Mesenchymal stem cell (in vitro differentiated cells and primary cell): ENCODE measurements around the gene ZNF532.

Experiments
- DNase-seq: peaks from one replicate; pipeline ENCODE4 v3.0.0-alpha.2; 2013
- H2AFZ ChIP-seq: one replicate; pipeline ENCODE4 v1.6.1; 2013; ENCODE audit warnings: low read depth, mild to moderate bottlenecking, control low read depth, inconsistent platforms, low read length, moderate library complexity
- H2AK5ac ChIP-seq: 2 replicates; pipeline ENCODE4 v1.6.1; 2013; ENCODE audit warnings: low read length, moderate library complexity, mild to moderate bottlenecking, inconsistent platforms; ENCODE audit not compliant: severe bottlenecking
- H2BK120ac ChIP-seq: one replicate; pipeline ENCODE4 v1.6.1; 2013; ENCODE audit warnings: low read depth, mild to moderate bottlenecking, inconsistent platforms, low read length, moderate library complexity
- H2BK12ac ChIP-seq, 2 experiments: one replicate each; pipeline ENCODE4 v1.6.1; 2013; ENCODE audit warnings: inconsistent platforms in 2 of 2, low read length in 2 of 2, mild to moderate bottlenecking in 2 of 2, moderate library complexity in 2 of 2, control low read depth in 1 of 2
- H2BK15ac ChIP-seq: one replicate; pipeline ENCODE4 v1.6.1; 2013; ENCODE audit warnings: mild to moderate bottlenecking, low read depth, inconsistent platforms; ENCODE audit not compliant: poor library complexity, severe bottlenecking
- H2BK5ac ChIP-seq: 2 replicates; pipeline ENCODE4 v1.6.1; 2013; ENCODE audit warnings: low read depth, mild to moderate bottlenecking, low read length, control low read depth, inconsistent platforms; ENCODE audit not compliant: poor library complexity, severe bottlenecking
- H3K14ac ChIP-seq, 2 experiments: one replicate each; pipeline ENCODE4 v1.6.1; 2013; ENCODE audit warnings: inconsistent platforms in 2 of 2, low read length in 2 of 2, control low read depth in 1 of 2, mild to moderate bottlenecking in 1 of 2, moderate library complexity in 1 of 2
- H3K18ac ChIP-seq, 2 experiments: one replicate each; pipeline ENCODE4 v1.6.1; 2013; ENCODE audit warnings: inconsistent platforms in 2 of 2, low read length in 2 of 2, control low read depth in 1 of 2, low read depth in 1 of 2, mild to moderate bottlenecking in 1 of 2
- H3K23ac ChIP-seq, 2 experiments: one replicate each; pipeline ENCODE4 v1.6.1; 2013; ENCODE audit warnings: inconsistent platforms in 2 of 2, low read length in 2 of 2, mild to moderate bottlenecking in 2 of 2, moderate library complexity in 2 of 2, control low read depth in 1 of 2
- H3K27ac ChIP-seq: 2 replicates; pipeline ENCODE4 v1.5.1; 2013; ENCODE audit warnings: mild to moderate bottlenecking, moderate library complexity, low read length, control low read depth, inconsistent platforms; ENCODE audit not compliant: poor library complexity, severe bottlenecking
- H3K27me3 ChIP-seq, 2 experiments: 2 replicates each; pipeline versions ENCODE4 v1.6.1 to v1.7.0; 2013; ENCODE audit warnings: low read length in 2 of 2, mild to moderate bottlenecking in 2 of 2, moderate library complexity in 2 of 2, control low read depth in 1 of 2, inconsistent platforms in 1 of 2; ENCODE audit not compliant: control insufficient read depth in 1 of 2, insufficient read depth in 1 of 2
- H3K36me3 ChIP-seq, 2 experiments: 2 replicates each; pipeline versions ENCODE4 v1.6.1 to v1.7.0; 2013; ENCODE audit warnings: low read length in 2 of 2, control low read depth in 1 of 2, inconsistent platforms in 1 of 2, low read depth in 1 of 2, mild to moderate bottlenecking in 1 of 2; ENCODE audit not compliant: insufficient read depth in 2 of 2, control insufficient read depth in 1 of 2
- H3K4ac ChIP-seq, 2 experiments: one replicate each; pipeline ENCODE4 v1.6.1; 2013; ENCODE audit warnings: inconsistent platforms in 2 of 2, low read length in 2 of 2, mild to moderate bottlenecking in 2 of 2, moderate library complexity in 2 of 2, control low read depth in 1 of 2, low read depth in 1 of 2
- H3K4me1 ChIP-seq: 2 replicates; pipeline ENCODE4 v1.6.1; 2013; ENCODE audit warnings: low read depth, low read length, control low read depth; ENCODE audit not compliant: control insufficient read depth, insufficient read depth
- H3K4me2 ChIP-seq: 2 replicates; pipeline ENCODE4 v1.6.1; 2013; ENCODE audit warnings: low read length, mild to moderate bottlenecking, inconsistent platforms; ENCODE audit not compliant: poor library complexity, severe bottlenecking
- H3K4me3 ChIP-seq, 2 experiments: 2 replicates each; pipeline versions ENCODE4 v1.5.1 to v1.7.0; 2013; ENCODE audit warnings: low read length in 2 of 2, mild to moderate bottlenecking in 2 of 2, control low read depth in 1 of 2, low read depth in 1 of 2; ENCODE audit not compliant: insufficient read depth in 1 of 2
- H3K79me1 ChIP-seq: replicated peaks from 2 replicates; pipeline ENCODE4 v1.6.1; 2013; ENCODE audit warnings: mild to moderate bottlenecking, control low read depth, low read length, inconsistent platforms; ENCODE audit not compliant: poor library complexity, severe bottlenecking
- H3K9ac ChIP-seq: 2 replicates; pipeline ENCODE4 v1.7.0; 2013; ENCODE audit warnings: mild to moderate bottlenecking, low read length, moderate library complexity
- H3K9me3 ChIP-seq: 2 replicates; pipeline ENCODE4 v1.7.0; 2013; ENCODE audit warnings: mild to moderate bottlenecking, low read length; ENCODE audit not compliant: control insufficient read depth
- H4K8ac ChIP-seq: one replicate; pipeline ENCODE4 v1.6.1; 2013; ENCODE audit warnings: inconsistent platforms, mild to moderate bottlenecking, low read length, moderate library complexity
- H4K91ac ChIP-seq: one replicate; pipeline ENCODE4 v1.6.1; 2013; ENCODE audit warnings: mild to moderate bottlenecking, low read length, inconsistent platforms
- WGBS: methylation state at CpG from one replicate; pipeline ENCODE4 v1.1.7; 2013; ENCODE audit warnings: mixed read lengths; 5-methylcytosine and 5-hydroxymethylcytosine counted together

ZNF532 gene

DNA sequence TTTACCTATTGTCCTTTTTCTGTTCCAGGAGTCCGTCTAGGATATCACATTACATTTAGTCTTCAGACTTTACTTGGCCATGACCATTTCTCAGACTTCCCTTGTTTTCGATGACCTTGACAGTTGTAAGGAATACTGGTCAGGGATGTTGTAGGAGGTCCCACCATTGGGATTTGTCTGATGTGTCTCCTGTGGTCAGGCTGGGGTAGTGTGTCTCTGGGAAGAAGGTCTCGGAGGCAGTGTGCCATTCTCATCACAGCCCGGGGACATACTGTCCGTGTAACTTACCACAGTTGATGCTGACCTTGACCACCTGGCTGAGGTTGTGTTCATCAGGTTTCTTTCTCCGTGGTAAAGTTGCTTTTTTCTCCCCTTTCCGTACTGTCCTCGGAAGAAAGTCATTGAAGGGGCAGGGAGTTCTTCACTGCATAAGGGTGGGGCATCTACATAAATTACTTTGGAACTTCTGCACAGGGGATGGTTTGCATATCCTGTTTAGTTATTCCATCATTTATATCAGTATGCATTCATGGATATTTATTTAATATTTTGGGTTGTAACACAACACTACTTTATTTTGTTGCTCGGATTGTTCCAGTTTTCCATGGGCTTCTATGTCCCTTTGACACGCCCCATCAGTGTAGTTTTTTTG lies 41.2 kb downstream of the ZNF532 start:
- 97% methylated on average over 8 of the region's 10 CpGs for WGBS
- peaks cover 2% of the 10 kb centered on the region for H3K4me1 ChIP-seq
- H2BK12ac ChIP-seq, result no peak overlapping the region

GRCh38 chr18:58908006-58908405 lies 43.3 kb downstream of the ZNF532 start:
- Histone ChIP-seq H2AK5ac (no peak overlapping the region), H3K4me3 (no peak overlapping the region), H4K91ac (no peak overlapping the region), H2BK120ac (no peak overlapping the region), H4K8ac (no peak overlapping the region), H3K9me3 (no peaks in the 10 kb centered on the region), H3K4ac (no peak overlapping the region), H2AFZ (no peak overlapping the region), H3K27me3 (no peaks in the 10 kb centered on the region), H3K27ac (no peak overlapping the region), H3K79me1 (peaks cover 34% of the 10 kb centered on the region), H2BK12ac (no peak overlapping the region), H2BK5ac (no peak overlapping the region), H3K4me2 (no peak overlapping the region), H3K9ac (no peak overlapping the region), H3K4me1 (peaks cover 18% of the 10 kb centered on the region), H3K23ac (no peak overlapping the region), H3K14ac (no peak overlapping the region), H2BK15ac (no peak overlapping the region), H3K18ac (no peak overlapping the region), H3K36me3 (peaks cover 17 to 18% of the 10 kb centered on the region in 2 experiments)
- 87% methylated on average over 1 of the region's 1 CpG for WGBS
- no peak for DNase-seq

More for the DNA sequence above, 41.2 kb downstream of the ZNF532 start:
- no peak overlapping the region for H3K4ac ChIP-seq
- peaks cover 38% of the 10 kb centered on the region for H3K79me1 ChIP-seq
- H3K4me2 ChIP-seq, result no peak overlapping the region
- H2BK120ac ChIP-seq, result no peak overlapping the region
- no peak overlapping the region for H3K14ac ChIP-seq
- H2AK5ac ChIP-seq, result no peak overlapping the region
- H3K18ac ChIP-seq, result no peak overlapping the region
- no peak overlapping the region for H3K4me3 ChIP-seq
- no peak overlapping the region for H2BK5ac ChIP-seq
- H2AFZ ChIP-seq, result no peak overlapping the region
- H4K8ac ChIP-seq, result no peak overlapping the region
- H3K27me3 ChIP-seq, result no peaks in the 10 kb centered on the region
- peaks cover 26 to 28% of the 10 kb centered on the region in 2 experiments for H3K36me3 ChIP-seq
- H2BK15ac ChIP-seq, result no peak overlapping the region
- no peak overlapping the region for H3K23ac ChIP-seq
- H3K9ac ChIP-seq, result no peak overlapping the region
- DNase-seq, result no peak
- H4K91ac ChIP-seq, result peak overlapping the region; percentile 53
- H3K9me3 ChIP-seq, result no peaks in the 10 kb centered on the region
- no peak overlapping the region for H3K27ac ChIP-seq

GRCh38 chr18:58909521-58909920 lies 44.8 kb downstream of the ZNF532 start:
- 94% methylated on average over 8 of the region's 8 CpGs for WGBS
- H3K4me1 ChIP-seq, result peaks cover 18% of the 10 kb centered on the region
- no peaks in the 10 kb centered on the region for H3K27me3 ChIP-seq

GRCh38 chr18:58911241-58911640 lies 46.6 kb downstream of the ZNF532 start:
- Histone ChIP-seq H3K27me3 (no peaks in the 10 kb centered on the region), H2BK5ac (no peak overlapping the region), H3K9me3 (no peaks in the 10 kb centered on the region), H2BK12ac (peak overlapping the region in 1 of 2 experiments; percentile 45), H3K23ac (peak overlapping the region in 1 of 2 experiments; percentile 34), H3K14ac (peak overlapping the region in 1 of 2 experiments; percentile 80), H3K18ac (peak overlapping the region; percentile 57 to 61), H3K4me2 (no peak overlapping the region), H3K27ac (no peak overlapping the region), H2BK120ac (no peak overlapping the region), H3K4ac (peak overlapping the region in 1 of 2 experiments; percentile 7), H2AFZ (no peak overlapping the region), H4K8ac (peak overlapping the region; percentile 16), H3K4me3 (peak overlapping the region in 1 of 2 experiments; percentile 52), H4K91ac (no peak overlapping the region), H2AK5ac (no peak overlapping the region), H2BK15ac (no peak overlapping the region), H3K36me3 (peaks cover 8 to 15% of the 10 kb centered on the region in 2 experiments), H3K79me1 (peaks cover 23% of the 10 kb centered on the region), H3K4me1 (peaks cover 23% of the 10 kb centered on the region), H3K9ac (peak overlapping the region; percentile 50)
- DNase-seq, result peak; percentile 43
- 88% methylated on average over 4 of the region's 4 CpGs for WGBS

More at GRCh38 chr18:58909521-58909920, 44.8 kb downstream of the ZNF532 start:
- Histone ChIP-seq H3K9ac (no peak overlapping the region), H3K79me1 (peaks cover 27% of the 10 kb centered on the region), H2BK12ac (no peak overlapping the region), H3K23ac (no peak overlapping the region), H3K18ac (no peak overlapping the region), H4K8ac (no peak overlapping the region), H3K4me3 (no peak overlapping the region), H2AFZ (no peak overlapping the region), H3K27ac (no peak overlapping the region), H3K9me3 (no peaks in the 10 kb centered on the region), H3K4me2 (no peak overlapping the region), H3K4ac (no peak overlapping the region), H2BK15ac (no peak overlapping the region), H2AK5ac (no peak overlapping the region), H3K36me3 (peaks cover 17 to 18% of the 10 kb centered on the region in 2 experiments), H4K91ac (no peak overlapping the region), H2BK5ac (no peak overlapping the region), H3K14ac (no peak overlapping the region), H2BK120ac (no peak overlapping the region)
- DNase-seq, result no peak
